Adrenal gland (tissue), 12 donors: ENCODE measurements around the gene SHC4. TPM values are rescaled to one million over a fixed set of nuclear protein-coding genes. Genes with fewer than 3 reads are reported as not detected.

ENCODE experiments used
- DNase-seq, 7 donors: peaks; one replicate each; pipeline ENCODE4 v3.0.0-alpha.2; 2019 to 2020
- H3K27ac ChIP-seq, 5 donors: fragments of 200-600 bp; sonication (generic) in 4 of 5; 1 replicate in 3 of 5; 2 replicates in 2 of 5; pipeline versions ENCODE4 v1.5.1 to v1.8.0; 2016 to 2020; ENCODE audit warnings: mild to moderate bottlenecking in 1 of 5
- H3K27me3 ChIP-seq: fragments of 200-600 bp; 2 replicates; pipeline ENCODE4 v1.8.0; 2021
- H3K36me3 ChIP-seq, 2 donors: fragments of 200-600 bp; replicated peaks in 1 of 2; 1 replicate in 1 of 2; 2 replicates in 1 of 2; pipeline versions ENCODE4 v1.5.1 to v1.8.0; 2018 to 2022
- H3K4me1 ChIP-seq, 2 donors: fragments of 200-600 bp; replicated peaks in 1 of 2; 1 replicate in 1 of 2; 2 replicates in 1 of 2; pipeline versions ENCODE4 v1.5.1 to v1.8.0; 2018 to 2021
- H3K4me3 ChIP-seq, 4 donors: fragments of 200-600 bp; sonication (generic) in 3 of 4; one replicate each; pipeline ENCODE4 v1.5.1; 2016 to 2018
- H3K9me3 ChIP-seq, 3 donors: fragments of 200-600 bp; sonication (generic) in 1 of 3; replicated peaks in 1 of 3; 1 replicate in 2 of 3; 2 replicates in 1 of 3; pipeline versions ENCODE4 v1.5.1 to v1.8.0; 2016 to 2021
- CTCF ChIP-seq, 6 experiments: fragments of 450-650 bp in 4 of 6; fragments of 200-600 bp in 2 of 6; sonication (generic) in 1 of 6; IDR thresholded peaks; 1 replicate in 5 of 6; 2 replicates in 1 of 6; pipeline versions ENCODE4 v1.5.1 to v1.8.0; 2016 to 2021; ENCODE audit warnings: antibody characterized with exemption in 6 of 6, mild to moderate bottlenecking in 2 of 6, moderate library complexity in 1 of 6
- POLR2A ChIP-seq, 2 donors: fragments of 450-650 bp; IDR thresholded peaks; one replicate each; pipeline ENCODE4 v1.6.1; 2017; ENCODE audit warnings: antibody characterized with exemption in 2 of 2, mild to moderate bottlenecking in 2 of 2, moderate library complexity in 1 of 2
- WGBS, 4 donors: extraction: QIAGEN DNeasy Blood & Tissue Kit in 2 of 4; methylation state at CpG; one replicate each; pipeline versions ENCODE4 v1.1.5 to v1.1.7; 2013 to 2017; 5-methylcytosine and 5-hydroxymethylcytosine counted together
- intact Hi-C, 2 donors: fragments of 100-400 bp; cut with DNase I; formaldehyde crosslinking; loops; one replicate each; pipeline versions ENCODE4 v1.14.1 to v1.15.0; 2022 to 2023
- polyA plus RNA-seq, 3 donors: library from polyadenylated mRNA; stranded (reverse); fragments of 200-250 nt in 2 of 3; fragments of 350-450 nt in 1 of 3; fragmentation: Illumina TruSeq in 1 of 3; extraction: RNeasy Lipid Tissue Mini Kit (QIAGEN cat#74804) in 1 of 3; gene quantifications; one replicate each; pipeline ENCODE4 v1.2.3, GENCODE V29; 2013 to 2014
- total RNA-seq, 9 donors: library from RNA; depleted of rRNA in 4 of 9; stranded (reverse); fragments of >200 nt in 4 of 9; fragments of 120-200 nt in 1 of 9; fragmentation: NEBNext Ultra II Directional in 1 of 9; extraction: Animal tissue kit (Norgen Biotek cat#: 25700) in 1 of 9; gene quantifications; one replicate each; pipeline versions ENCODE4 v1.1.0 to v1.2.4, GENCODE V29; 2013 to 2023
- donor health status: healthy with polysubstance abuse.
- donor health status: Bipolar disorder and iron deficiency.
- donor health status: DM: yes; HTN: yes; CAD: no.
- donor health status: DM: no; HTN: no; CAD: no.
- donor health status: DM: no; HTN: no; CAD: no.
- donor health status: DM: yes; HTN: yes; CAD: no.

Gene SHC4
- total and polyA plus RNA-seq, 12 donors: 0.40 to 1.8 (median 0.99) TPM

- Histone ChIP-seq H3K36me3 (no peaks in the 10 kb centered on the region), H3K27ac (no peak overlapping the region), H3K4me3 (no peak overlapping the region), H3K27me3 (no peaks in the 10 kb centered on the region), H3K4me1 (no peaks in the 10 kb centered on the region), H3K9me3 (no peaks in the 10 kb centered on the region)
- no peak for TF ChIP-seq POLR2A (IDR thresholded peaks at IDR 0.05)
- TF ChIP-seq CTCF (IDR thresholded peaks at IDR 0.05): no peak
- WGBS, 4 donors: 77 to 93% (median 82%) methylated on average over 6 to 7 of the region's 7 CpGs
- intact Hi-C loops: no loop called here
- no peak for DNase-seq
Measured at GRCh38 chr15:48984021-48984710, 20.4 kb upstream of the SHC4 start.

DNA sequence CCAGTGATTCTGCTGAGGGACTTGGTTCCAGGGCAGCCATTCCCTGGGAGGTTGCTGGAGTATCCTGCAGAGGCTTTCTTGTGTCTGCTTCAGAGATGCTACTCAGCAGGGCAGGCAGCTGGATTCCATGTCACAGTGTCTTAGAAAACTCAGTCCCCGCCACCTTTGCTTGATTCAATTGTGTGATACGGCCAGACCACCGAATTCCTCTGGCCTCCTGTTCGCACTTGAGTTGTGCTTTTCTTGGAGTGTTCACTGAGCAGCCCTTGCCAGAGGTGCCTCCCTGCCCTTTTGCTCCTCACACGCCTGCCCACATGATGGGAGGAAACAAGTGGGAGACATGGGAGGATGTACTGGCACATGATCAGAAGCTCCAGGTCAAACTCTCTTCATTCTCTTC is 19.6 kb upstream of the SHC4 start:
- no peak for DNase-seq
- Histone ChIP-seq H3K9me3 (no peaks in the 10 kb centered on the region), H3K27me3 (no peaks in the 10 kb centered on the region), H3K27ac (no peak overlapping the region), H3K36me3 (no peaks in the 10 kb centered on the region), H3K4me3 (no peak overlapping the region), H3K4me1 (no peaks in the 10 kb centered on the region)
- 63 to 75% (median 71%) methylated on average over 5 of the region's 5 CpGs for WGBS, 4 donors
- no peak for TF ChIP-seq POLR2A (IDR thresholded peaks at IDR 0.05)
- TF ChIP-seq CTCF (IDR thresholded peaks at IDR 0.05): no peak
- intact Hi-C loops: no loop called here

- no peaks in the 10 kb centered on the region for H3K9me3 ChIP-seq
- H3K4me3 ChIP-seq: no peak overlapping the region
- TF ChIP-seq POLR2A (IDR thresholded peaks at IDR 0.05): no peak
- no peak for TF ChIP-seq CTCF (IDR thresholded peaks at IDR 0.05)
- 57 to 79% (median 70%) methylated on average over 4 of the region's 4 CpGs for WGBS, 4 donors
- no peak overlapping the region for H3K27ac ChIP-seq
- no peaks in the 10 kb centered on the region for H3K4me1 ChIP-seq
- no peaks in the 10 kb centered on the region for H3K36me3 ChIP-seq
- DNase-seq: no peak
- intact Hi-C loops: no loop called here
- H3K27me3 ChIP-seq: no peaks in the 10 kb centered on the region
Measured at GRCh38 chr15:48981941-48982340, 18.2 kb upstream of the SHC4 start.

DNA sequence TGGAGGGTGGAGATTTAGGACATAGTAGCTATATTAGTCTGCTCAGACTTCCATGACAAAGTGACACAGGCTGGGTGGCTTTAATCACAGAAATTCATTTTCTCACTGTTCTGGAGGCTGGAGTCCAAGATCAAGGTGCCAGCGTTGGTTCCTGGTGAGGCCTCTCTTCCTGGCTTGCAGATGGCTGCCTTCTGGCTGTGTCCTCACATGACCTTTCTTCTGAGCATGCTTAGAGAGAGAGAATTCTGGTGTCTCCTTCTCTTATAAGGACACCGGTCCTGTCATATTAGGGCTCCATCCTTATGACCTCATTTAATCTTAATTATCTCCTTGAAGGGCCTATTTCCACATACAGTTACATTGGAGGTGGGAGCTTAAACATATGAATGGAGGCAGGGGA is 14.9 kb upstream of the SHC4 start:
- intact Hi-C loops: no loop called here
- TF ChIP-seq CTCF (IDR thresholded peaks at IDR 0.05): no peak
- no peak for TF ChIP-seq POLR2A (IDR thresholded peaks at IDR 0.05)
- WGBS, 4 donors: 50 to 88% (median 86%) methylated on average over 2 of the region's 2 CpGs
- Histone ChIP-seq H3K27ac (no peak overlapping the region), H3K4me1 (peaks cover 0 to 6% of the 10 kb centered on the region in 2 donors), H3K9me3 (no peaks in the 10 kb centered on the region), H3K27me3 (no peaks in the 10 kb centered on the region), H3K36me3 (no peaks in the 10 kb centered on the region), H3K4me3 (no peak overlapping the region)
- no peak for DNase-seq
